B cell (primary cell): ENCODE measurements around the gene RIMKLB.

Experiments used
- CTCF ChIP-seq: fragments of 200-600 bp; IDR thresholded peaks from one replicate; pipeline ENCODE4 v1.8.0; 2022; ENCODE audit warnings: antibody characterized with exemption, mild to moderate bottlenecking
- EZH2 ChIP-seq: IDR thresholded peaks from 2 replicates; pipeline ENCODE4 v1.6.1; 2012; ENCODE audit warnings: borderline replicate concordance, low read depth, mild to moderate bottlenecking, moderate library complexity, low read length; ENCODE audit not compliant: insufficient read depth, poor library complexity, severe bottlenecking

GRCh38 chr12:8662593-8662992 is 35.2 kb upstream of the RIMKLB start, which contains the start of gene MFAP5:
- TF ChIP-seq CTCF: no peak
- no peak for TF ChIP-seq EZH2
